ENCODE measurements around the gene TMEM271.

- TF ChIP-seq HDGF (IDR thresholded peaks at IDR 0.05; ENCODE audit: borderline replicate concordance): no peak
- no peak for TF ChIP-seq ELF4 (IDR thresholded peaks at IDR 0.05)
- no peak for TF ChIP-seq ZNF384 (IDR thresholded peaks at IDR 0.05)
- no peak for TF ChIP-seq PKNOX1 (IDR thresholded peaks at IDR 0.05)
- TF ChIP-seq FOXM1 (IDR thresholded peaks at IDR 0.05; ENCODE audit: borderline replicate concordance): no peak
- no peak for TF ChIP-seq CTBP1 (IDR thresholded peaks at IDR 0.05; ENCODE audit: borderline replicate concordance)
- no peak for TF ChIP-seq L3MBTL2 (conservative IDR thresholded peaks at IDR 0.05)
- no peak for TF ChIP-seq ARNT (IDR thresholded peaks at IDR 0.05)
- no peak for TF ChIP-seq FOXA1 (IDR thresholded peaks at IDR 0.05)
- TF ChIP-seq SP1 (IDR thresholded peaks at IDR 0.05): no peak
- no peak for TF ChIP-seq NFRKB (IDR thresholded peaks at IDR 0.05)
- no peak for TF ChIP-seq TARDBP (IDR thresholded peaks at IDR 0.05)
Observed at GRCh38 chr4:572594-572993, 3.5 kb downstream of the TMEM271 start.
